ENCODE measurements around the gene DNMT3L. TPM values are rescaled to one million over a fixed set of nuclear protein-coding genes. Genes with fewer than 3 reads are reported as not detected.

DNMT3L gene
- total and polyA plus RNA-seq, 2 experiments from 2014 or later, result 0.27 TPM; not detected in 1

- no peak for TF ChIP-seq ZNF462 (CRISPR knock-in tag; IDR thresholded peaks at IDR 0.05)
- no peak for TF ChIP-seq REST (IDR thresholded peaks at IDR 0.05; ENCODE audit: unreplicated experiment)
- no peak for TF ChIP-seq POLR2AphosphoS5 (IDR thresholded peaks at IDR 0.05; ENCODE audit: low read depth)
- TF ChIP-seq EZH2phosphoT487 (IDR thresholded peaks at IDR 0.05; ENCODE audit: unreplicated experiment), result no peak
- no peak for TF ChIP-seq STAT1 (IDR thresholded peaks at IDR 0.05; ENCODE audit: unreplicated experiment)
- no peak for TF ChIP-seq CTCF (conservative IDR thresholded peaks at IDR 0.05; ENCODE audit: low read depth in 2 of 2)
- no peak for TF ChIP-seq NANOG (IDR thresholded peaks at IDR 0.05; ENCODE audit: borderline replicate concordance)
- TF ChIP-seq ZNF331 (CRISPR knock-in tag; IDR thresholded peaks at IDR 0.05; ENCODE audit: low read depth), result no peak
- TF ChIP-seq CREB1 (CRISPR knock-in tag; IDR thresholded peaks at IDR 0.05; ENCODE audit: low read depth), result no peak
- TF ChIP-seq JUNB (IDR thresholded peaks at IDR 0.05; ENCODE audit: unreplicated experiment), result no peak
- no peak for TF ChIP-seq ETS1 (IDR thresholded peaks at IDR 0.05)
- no peak for TF ChIP-seq ZNF114 (CRISPR knock-in tag; IDR thresholded peaks at IDR 0.05)
- no peak for TF ChIP-seq EZH2 (IDR thresholded peaks at IDR 0.05; ENCODE audit: low read depth, unreplicated experiment)
- no peaks in the 10 kb centered on the region for H3F3A ChIP-seq (replicated peaks; ENCODE audit: low read depth)
- no peaks in the 10 kb centered on the region for H3K9me2 ChIP-seq (ENCODE audit: insufficient read depth)
- no peaks in the 10 kb centered on the region for H4K20me1 ChIP-seq (replicated peaks; ENCODE audit: insufficient read depth)
- peaks cover 10% of the 10 kb centered on the region; the same call in 1 of the 2 replicates for H3K27me3 ChIP-seq (ENCODE audit: insufficient read depth)
- H3K4me3 Mint-ChIP-seq, result no peak overlapping the region
- H3K9me3 Mint-ChIP-seq, result no peaks in the 10 kb centered on the region
- H2AFZ ChIP-seq, result no peak overlapping the region
- no peak overlapping the region for H3K27ac ChIP-seq (ENCODE audit: low read depth)
- no peaks in the 10 kb centered on the region for H3K4me1 ChIP-seq (ENCODE audit: insufficient read depth)
- H3K27me3 Mint-ChIP-seq (ENCODE audit: insufficient read depth, low read depth, poor library complexity), result peaks cover 9% of the 10 kb centered on the region
- no peaks in the 10 kb centered on the region for H3K79me2 ChIP-seq (replicated peaks; ENCODE audit: insufficient read depth)
- no peak overlapping the region for H3K27ac Mint-ChIP-seq
- ATAC-seq (no peak), DNase-seq (ENCODE audit: low spot score) (no peak)
- no peak overlapping the region for H3K4me3 ChIP-seq
- H3K4me1 Mint-ChIP-seq, result 0 out of 3 replicates have a peak, but pooled peaks cover 4% of the 10 kb centered on the region
- no peaks in the 10 kb centered on the region for H3K36me3 Mint-ChIP-seq (ENCODE audit: low read depth)
- H3K4me2 ChIP-seq, result no peak overlapping the region
- H3K36me3 ChIP-seq (ENCODE audit: insufficient read depth), result no peaks in the 10 kb centered on the region
Measured at GRCh38 chr21:44295163-44295573, 33.5 kb upstream of the DNMT3L start.

All from GM23338 (cell line).